HepG2 (cell line): Measurements from ENCODE around the gene GDF2. TPM values are rescaled to one million over a fixed set of nuclear protein-coding genes. Genes with fewer than 3 reads are reported as not detected.

Experiments
- ATAC-seq: fragments of 200-7000 bp; cut with Tn5 transposase; 3 replicates; pipeline ENCODE4 v1.9.1; 2020; ENCODE audit warnings: mild to moderate bottlenecking, moderate library complexity
- BruUV-seq: library from RNA; stranded (reverse); fragments of 400-500 nt; replicated peaks from 2 replicates; lab custom pipeline; 2021; lab: Mats Ljungman, UMichigan
- CTCF ChIA-PET: fragments of 300-600 bp; formaldehyde crosslinking; extraction: SDS; loops from one replicate; lab custom pipeline; 2021; ENCODE audit warnings: low total read pairs, inconsistent platforms, low intra/inter-chr PET ratio; lab: Yijun Ruan, JAX
- POLR2A ChIA-PET: fragments of 350-600 bp; sonication (Branson Sonifier 250); formaldehyde crosslinking; loops from one replicate; lab custom pipeline; 2020; ENCODE audit warnings: antibody characterized with exemption, inconsistent platforms; lab: Yijun Ruan, JAX
- DNase-seq: peaks from one replicate; pipeline ENCODE4 v3.0.0-alpha.2; 2015; ENCODE audit warnings: low spot score
- FAIRE-seq: peaks from 3 replicates; lab custom pipeline; 2011; peaks lifted over from hg19 to GRCh38; lab: Jason Lieb, UNC
- H2AFZ ChIP-seq: one replicate; pipeline ENCODE4 v1.6.1; 2011; ENCODE audit warnings: low read length, inconsistent platforms
- H3K27ac ChIP-seq: fragments of 300-600 bp; 3 replicates; pipeline ENCODE4 v1.8.0; 2011; ENCODE audit warnings: mixed run types, mild to moderate bottlenecking, mixed read lengths, low read length, inconsistent platforms; ENCODE audit not compliant: insufficient read depth; ENCODE audit errors: extremely low read length
- H3K27me3 ChIP-seq, 2 experiments: fragments of 200-600 bp in 1 of 2; 2 replicates in 1 of 2; 3 replicates in 1 of 2; pipeline versions ENCODE4 v1.6.0 to v1.8.0; 2011; ENCODE audit warnings: low read length in 2 of 2, mild to moderate bottlenecking in 2 of 2, moderate library complexity in 2 of 2, inconsistent platforms in 1 of 2; ENCODE audit not compliant: insufficient read depth in 2 of 2, control insufficient read depth in 1 of 2
- H3K36me3 ChIP-seq, 2 experiments: fragments of 200-600 bp in 1 of 2; replicated peaks in 1 of 2; 2 replicates in 1 of 2; 3 replicates in 1 of 2; pipeline versions ENCODE4 v1.5.1 to v1.8.0; 2011; ENCODE audit warnings: low read length in 2 of 2, inconsistent platforms in 1 of 2; ENCODE audit not compliant: insufficient read depth in 2 of 2, control insufficient read depth in 1 of 2
- H3K4me1 ChIP-seq: 2 replicates; pipeline ENCODE4 v1.5.1; 2012; ENCODE audit warnings: low read length, inconsistent platforms; ENCODE audit not compliant: insufficient read depth
- H3K4me2 ChIP-seq: 2 replicates; pipeline ENCODE4 v1.6.0; 2011; ENCODE audit warnings: low read depth, low read length, inconsistent platforms
- H3K4me3 ChIP-seq, 3 experiments: fragments of 200-600 bp in 1 of 3; sonication (generic), shearing (Covaris generic) in 1 of 3; replicated peaks in 1 of 3; 2 replicates each; pipeline ENCODE4 v1.5.1; 2011 to 2016; ENCODE audit warnings: low read length in 3 of 3, inconsistent platforms in 2 of 3, low read depth in 2 of 3, mild to moderate bottlenecking in 2 of 3, control low read depth in 1 of 3, mixed read lengths in 1 of 3; ENCODE audit not compliant: insufficient read depth in 1 of 3
- H3K79me2 ChIP-seq: one replicate; pipeline ENCODE4 v1.6.1; 2011; ENCODE audit warnings: low read length, inconsistent platforms; ENCODE audit not compliant: insufficient read depth
- H3K9ac ChIP-seq: 2 replicates; pipeline ENCODE4 v1.6.0; 2011; ENCODE audit warnings: mild to moderate bottlenecking, low read depth, low read length, inconsistent platforms; ENCODE audit not compliant: insufficient read depth
- H3K9me3 ChIP-seq: 2 replicates; pipeline ENCODE4 v1.5.1; 2012; ENCODE audit warnings: mild to moderate bottlenecking, low read length
- H4K20me1 ChIP-seq: 2 replicates; pipeline ENCODE4 v1.6.0; 2011; ENCODE audit warnings: inconsistent platforms, mild to moderate bottlenecking, low read length, moderate library complexity; ENCODE audit not compliant: insufficient read depth
- ATRX ChIP-seq: sonication (generic); formaldehyde crosslinking; IDR thresholded peaks from 2 replicates; pipeline ENCODE4 v1.4.0; 2020; ENCODE audit warnings: missing genetic modification reagents, borderline replicate concordance
- CTCF ChIP-seq: sonication (generic); formaldehyde crosslinking; IDR thresholded peaks from 2 replicates; pipeline ENCODE4 v1.5.0; 2020; ENCODE audit warnings: mild to moderate bottlenecking, missing genetic modification reagents, moderate library complexity
- GABPB1 ChIP-seq: IDR thresholded peaks from 2 replicates; pipeline ENCODE4 v1.6.1; 2016; ENCODE audit warnings: mild to moderate bottlenecking, missing genetic modification reagents, moderate library complexity, missing compliant biosample characterization
- HNF4G ChIP-seq, 2 experiments: sonication (generic) in 1 of 2; formaldehyde crosslinking in 1 of 2; IDR thresholded peaks; 2 replicates each; pipeline versions ENCODE4 v1.4.0 to v1.6.1; 2011 to 2020; ENCODE audit warnings: borderline replicate concordance in 2 of 2, low read depth in 2 of 2, mild to moderate bottlenecking in 2 of 2, low read length in 1 of 2, missing genetic modification reagents in 1 of 2, moderate library complexity in 1 of 2
- PRMT3 ChIP-seq: sonication (generic); formaldehyde crosslinking; IDR thresholded peaks from 2 replicates; pipeline ENCODE4 v1.8.1; 2022; ENCODE audit warnings: low read depth, mild to moderate bottlenecking, moderate library complexity, missing genetic modification reagents, borderline replicate concordance
- XRCC5 ChIP-seq: fragments of 200-400 bp; formaldehyde crosslinking; optimal IDR thresholded peaks from 2 replicates; pipeline ENCODE3; 2017; ENCODE audit warnings: mild to moderate bottlenecking, low read length
- ZNF263 ChIP-seq: sonication (generic); formaldehyde crosslinking; IDR thresholded peaks from 2 replicates; pipeline ENCODE4 v1.4.0; 2020; ENCODE audit warnings: missing genetic modification reagents
- ZNF33B ChIP-seq: sonication (generic); formaldehyde crosslinking; IDR thresholded peaks from 2 replicates; pipeline ENCODE4 v1.5.1; 2020; ENCODE audit warnings: mild to moderate bottlenecking, missing genetic modification reagents
- ZNF777 ChIP-seq: sonication (generic); formaldehyde crosslinking; IDR thresholded peaks from 2 replicates; pipeline ENCODE4 v1.4.0; 2020; ENCODE audit warnings: missing genetic modification reagents
- whole genome bisulfite sequencing: methylation state at CpG from one replicate; pipeline ENCODE4 v1.1.6; 2017; ENCODE audit warnings: low lambda C conversion rate; 5-methylcytosine and 5-hydroxymethylcytosine counted together
- in situ Hi-C: cut with HindIII; loops from 2 replicates; pipeline ENCODE4 v1.10.0; 2017; ENCODE audit warnings: low pct_unique_long_range_greater_than_20kb; ENCODE audit not compliant: extremely low pct_ligation_motif_present
- intact Hi-C: fragments of 100-400 bp; cut with micrococcal nuclease; formaldehyde crosslinking; loops from one replicate; pipeline ENCODE4 v1.10.0; 2022; ENCODE audit not compliant: unreplicated experiment
- polyA plus RNA-seq, 8 experiments: library from polyadenylated mRNA; depleted of rRNA in 3 of 8; stranded (reverse) in 7 of 8; unstranded in 1 of 8; fragments of >200 nt; fragmentation: Illumina TruSeq in 4 of 8; extraction: Trizol in 4 of 8; gene quantifications; 2 replicates each; pipeline versions ENCODE4 v1.2.1 to v1.2.3, GENCODE V29; 2011 to 2016; ENCODE audit warnings: low read depth in 4 of 8, missing spikeins in 1 of 8, mixed read lengths in 1 of 8; ENCODE audit not compliant: insufficient read depth in 1 of 8
- total RNA-seq, 5 experiments: library from RNA; depleted of rRNA; stranded (reverse); fragments of >200 nt; fragmentation: Illumina TruSeq; extraction: Trizol; gene quantifications; 2 replicates each; pipeline ENCODE4 v1.2.3, GENCODE V29; 2016; ENCODE audit warnings: low read depth in 1 of 5
- TF ChIP-seq, protein P1 (sequence below): IDR thresholded peaks from 2 replicates; pipeline ENCODE4 v1.6.1; 2016; ENCODE audit warnings: missing compliant biosample characterization, missing genetic modification reagents, borderline replicate concordance

The GDF2 gene
- total and polyA plus RNA-seq, 2 of the 13 experiments (the other 11 are each of a cell fraction or from before 2014, with no cell fraction given) = not detected

DNA sequence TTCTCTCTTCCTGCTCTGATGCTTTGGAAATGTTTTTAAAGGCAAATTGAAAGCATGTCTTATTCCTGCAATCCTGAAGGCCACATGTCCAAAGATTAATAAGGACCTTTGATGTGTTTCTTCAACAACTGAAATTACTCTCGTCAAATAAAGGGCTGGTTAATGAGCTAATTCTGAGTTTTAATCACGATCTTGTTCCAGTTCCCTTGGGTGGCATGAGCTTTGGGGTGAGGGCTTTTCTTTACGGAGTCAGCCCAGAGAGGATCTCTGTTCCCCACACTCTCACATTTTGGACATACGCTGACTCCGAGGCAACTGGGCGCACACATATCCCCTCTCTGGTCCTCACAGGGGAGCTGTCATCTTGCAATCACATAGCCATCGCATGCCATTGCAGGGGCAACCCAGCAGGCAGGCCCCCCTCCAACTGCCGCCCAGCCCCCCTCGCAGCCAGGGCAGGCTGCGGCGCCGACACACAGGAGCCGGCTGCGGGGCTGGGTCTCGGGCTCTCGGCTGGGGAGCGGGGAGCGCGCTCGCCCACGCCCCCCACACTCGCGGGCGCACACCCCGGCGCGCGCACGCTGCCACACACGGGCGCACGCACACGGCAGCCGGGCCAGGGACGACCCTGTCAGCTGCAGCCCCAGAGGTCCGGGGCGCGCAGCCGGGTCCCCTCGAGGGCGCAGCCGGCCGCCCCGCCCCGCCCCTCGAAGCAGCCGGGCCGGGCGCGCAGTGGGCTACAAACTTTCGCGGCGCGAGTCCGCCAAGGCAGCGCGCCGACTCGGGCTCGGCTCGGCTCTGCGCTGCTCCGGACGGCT lies 22.4 kb upstream of the GDF2 start, which contains the start of gene GDF10:
TSS of gene GDF10 (plus strand) at position 587 of the 818 bp plus-strand sequence. CDS start 455 bp downstream, outside the sequence.
- CTCF ChIA-PET = no interaction called here
- no TSS peak for BruUV-seq
- no peak within 1 kb of the TSS for H3K9ac ChIP-seq
- no peak within 1 kb of the TSS for H2AFZ ChIP-seq
- in situ Hi-C loops = loop anchor here (10.0 kb wide), 1 partner anchor 275 kb away; no protein-coding TSS in a partner anchor
- no peaks in the 10 kb centered on the region for H4K20me1 ChIP-seq
- WGBS = 69% methylated on average over 6 of the region's 64 CpGs
- peaks cover 0 to 55% of the 10 kb centered on the region in 2 experiments; a peak in 2 of 5 replicates for H3K27me3 ChIP-seq
- no peak for DNase-seq
- no peaks in the 10 kb centered on the region for H3K9me3 ChIP-seq
- no peak within 1 kb of the TSS for H3K27ac ChIP-seq
- TF ChIP-seq PRMT3 (CRISPR knock-in tag) (no peak), ATRX (no peak), ZNF33B (CRISPR knock-in tag) (no peak)
- TF ChIP-seq, all 625 proteins: peak for 0
- Histone ChIP-seq H3K4me1 (no peaks in the 10 kb centered on the region), H3K4me3 (peak within 1 kb of the TSS in 1 of 3 experiments; percentile 33; a peak in 2 of 6 replicates), H3K79me2 (no peaks in the 10 kb centered on the region), H3K4me2 (peak within 1 kb of the TSS; percentile 45), H3K36me3 (no peaks in the 10 kb centered on the region)
- intact Hi-C loops = no loop called here
- no peak for ATAC-seq
- no peak for FAIRE-seq
- POLR2A ChIA-PET = no interaction called here

GRCh38 chr10:47300429-47300931 lies 21.8 kb upstream of the GDF2 start:
- DNase-seq (peak; percentile 7), ATAC-seq (peak; percentile 92), FAIRE-seq (no peak)
- H3K4me2 ChIP-seq = peak overlapping the region; percentile 45
- peak overlapping the region in 1 of 3 experiments; percentile 33; a peak in 2 of 6 replicates for H3K4me3 ChIP-seq
- H2AFZ ChIP-seq = no peak overlapping the region
- in situ Hi-C loops = loop anchor here (10.0 kb wide), 1 partner anchor 276 kb away; no protein-coding TSS in a partner anchor
- H3K27ac ChIP-seq = no peak overlapping the region
- ChIA-PET POLR2A (no interaction called here), CTCF (no interaction called here)
- no peaks in the 10 kb centered on the region for H3K79me2 ChIP-seq
- intact Hi-C loops = no loop called here
- no peaks in the 10 kb centered on the region for H4K20me1 ChIP-seq
- no TSS peak for BruUV-seq
- H3K36me3 ChIP-seq = no peaks in the 10 kb centered on the region
- no peaks in the 10 kb centered on the region for H3K9me3 ChIP-seq
- 2% methylated on average over 15 of the region's 57 CpGs for WGBS
- H3K4me1 ChIP-seq = no peaks in the 10 kb centered on the region
- no peak overlapping the region for H3K9ac ChIP-seq
- H3K27me3 ChIP-seq = peaks cover 0 to 50% of the 10 kb centered on the region in 2 experiments; a peak in 2 of 5 replicates
- TF ChIP-seq GABPB1 (CRISPR knock-in tag) = peak; percentile 28; the same call in 1 of the 2 replicates
- TF ChIP-seq XRCC5 = peak; percentile 41
- peak; percentile 63 for TF ChIP-seq ZNF777 (CRISPR knock-in tag)
- TF ChIP-seq, protein P1, sequence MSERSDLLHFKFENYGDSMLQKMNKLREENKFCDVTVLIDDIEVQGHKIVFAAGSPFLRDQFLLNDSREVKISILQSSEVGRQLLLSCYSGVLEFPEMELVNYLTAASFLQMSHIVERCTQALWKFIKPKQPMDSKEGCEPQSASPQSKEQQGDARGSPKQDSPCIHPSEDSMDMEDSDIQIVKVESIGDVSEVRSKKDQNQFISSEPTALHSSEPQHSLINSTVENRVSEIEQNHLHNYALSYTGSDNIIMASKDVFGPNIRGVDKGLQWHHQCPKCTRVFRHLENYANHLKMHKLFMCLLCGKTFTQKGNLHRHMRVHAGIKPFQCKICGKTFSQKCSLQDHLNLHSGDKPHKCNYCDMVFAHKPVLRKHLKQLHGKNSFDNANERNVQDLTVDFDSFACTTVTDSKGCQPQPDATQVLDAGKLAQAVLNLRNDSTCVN (CRISPR knock-in tag) = no peak
- peak; percentile 69 for TF ChIP-seq ZNF263 (CRISPR knock-in tag)
- TF ChIP-seq CTCF (CRISPR knock-in tag) = peak; percentile 4; the same call in 1 of the 2 replicates
- peak; percentile 50; the same call in 1 of the 2 replicates for TF ChIP-seq HNF4G (IDR thresholded peaks at IDR 0.05; ENCODE audit: borderline replicate concordance, low read depth, low read length)
- TF ChIP-seq HNF4G (CRISPR knock-in tag; IDR thresholded peaks at IDR 0.05; ENCODE audit: borderline replicate concordance, low read depth) = peak; percentile 41; the same call in 1 of the 2 replicates
